Measurements from ENCODE around the gene CDK14.

DNA sequence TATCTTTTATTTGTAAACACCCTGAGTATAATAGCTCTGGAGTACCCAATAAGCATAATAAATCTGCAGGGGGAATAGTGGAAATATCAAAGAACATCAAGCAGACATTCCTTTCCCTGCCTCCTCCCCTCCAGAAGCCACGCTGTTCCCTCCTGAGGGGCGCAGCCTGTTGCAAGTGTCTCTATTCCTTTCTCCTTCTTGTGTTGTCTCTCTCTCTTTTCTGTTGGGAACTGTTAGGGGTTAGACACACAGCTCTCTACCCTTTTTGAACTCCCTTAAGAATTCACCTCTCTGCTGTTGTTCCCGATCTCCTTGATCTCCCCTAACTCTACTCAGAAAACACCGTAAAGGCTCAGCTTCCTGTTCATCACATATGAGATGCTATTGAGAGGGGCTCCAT, 490.1 kb downstream of the CDK14 start:
- no peak for TF ChIP-seq CTCF (IDR thresholded peaks at IDR 0.05)
- TF ChIP-seq EZH2phosphoT487 (IDR thresholded peaks at IDR 0.05): no peak
